ENCODE data around the gene IL10RB.

Gene IL10RB

DNA sequence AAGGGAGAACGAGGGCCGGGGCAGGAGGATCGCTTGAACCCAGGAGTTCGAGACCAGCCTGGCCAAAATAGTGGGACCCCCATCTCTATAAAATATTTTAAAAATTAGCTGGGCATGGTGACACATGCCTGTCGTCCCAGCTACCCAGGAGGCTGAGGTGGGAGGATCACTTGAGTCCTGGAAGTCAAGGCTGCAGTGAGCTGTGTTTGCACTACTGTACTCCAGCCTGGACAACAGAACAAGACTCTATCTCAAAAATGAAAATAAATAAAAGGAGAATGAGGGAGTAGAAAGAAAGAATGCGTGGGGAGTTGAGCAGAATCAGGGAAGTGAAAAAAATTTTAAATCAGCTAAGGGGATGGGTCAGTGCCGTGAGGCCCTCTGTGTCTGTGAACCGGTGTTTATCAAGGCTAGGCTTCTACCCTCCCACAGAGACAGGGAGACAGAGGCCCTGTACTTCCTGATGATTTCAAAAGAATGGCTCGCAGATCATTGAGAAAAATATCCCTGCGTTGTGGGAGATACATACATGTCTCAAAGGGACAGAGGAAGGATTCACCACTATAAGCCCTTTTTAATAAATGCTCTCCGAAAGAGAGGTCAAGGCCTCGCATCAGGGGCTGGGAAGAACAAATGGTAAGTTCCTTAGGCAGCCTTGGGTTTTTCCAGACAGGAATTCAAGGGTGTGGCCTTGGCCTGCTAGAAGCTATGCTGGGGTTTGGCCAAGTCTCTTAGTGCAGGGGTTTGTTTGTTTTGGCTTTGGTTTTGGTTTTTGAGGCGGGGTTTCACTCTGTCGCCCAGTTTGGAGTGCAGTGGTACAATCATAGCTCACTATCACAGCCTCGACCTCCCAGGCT is 20.7 kb downstream of the IL10RB start:
- peaks cover 2% of the 10 kb centered on the region; the same call in 1 of the 2 replicates for H3K4me1 ChIP-seq (ENCODE audit: control insufficient read depth, insufficient read depth, low read length)
- peaks cover 3% of the 10 kb centered on the region; the same call in 1 of the 2 replicates for H3K36me3 ChIP-seq (ENCODE audit: control insufficient read depth, insufficient read depth, low read length)
- H3K4me3 ChIP-seq (ENCODE audit: low read depth, low read length), result no peak overlapping the region
- H3K9me3 ChIP-seq (ENCODE audit: control insufficient read depth, insufficient read depth, low read depth, low read length), result no peaks in the 10 kb centered on the region
- H3K27ac ChIP-seq (ENCODE audit: low read depth, low read length), result no peak overlapping the region
- no peak overlapping the region for H3K9ac ChIP-seq (ENCODE audit: low read length)
- no peaks in the 10 kb centered on the region for H3K27me3 ChIP-seq (ENCODE audit: control insufficient read depth, insufficient read depth, low read length)

DNA sequence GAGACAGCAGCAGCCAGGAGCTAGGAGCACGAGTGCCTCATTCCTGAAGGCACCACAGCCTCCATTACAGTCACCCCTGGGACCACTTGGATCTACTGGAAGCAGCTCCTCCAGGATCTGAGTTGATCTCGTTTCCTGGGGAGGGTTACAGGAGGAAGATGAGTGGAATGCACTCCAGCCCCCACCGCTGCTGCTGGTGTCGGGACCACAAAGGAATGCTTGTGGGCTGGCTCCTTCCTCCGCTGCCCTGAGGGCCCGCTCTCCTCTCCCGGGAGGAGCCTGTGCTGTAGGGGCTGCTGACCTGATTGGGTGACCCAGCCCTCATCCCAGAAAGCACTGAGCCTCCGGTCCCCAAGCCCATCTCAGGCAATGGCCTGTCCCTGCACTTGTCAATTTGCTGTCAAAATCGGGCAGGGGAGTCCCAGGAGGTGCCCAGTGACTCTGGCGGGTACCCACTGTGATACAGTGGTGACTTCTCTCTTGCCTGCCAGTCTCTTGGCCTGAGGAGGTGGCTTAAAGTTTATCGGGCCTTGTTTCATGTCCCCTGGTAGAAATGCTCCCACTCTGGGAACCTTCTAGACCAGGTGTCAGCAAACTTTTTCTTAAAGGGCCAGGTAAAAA is 23.1 kb downstream of the IL10RB start:
- Histone ChIP-seq H3K36me3 (ENCODE audit: control insufficient read depth, insufficient read depth, low read length) (no peaks in the 10 kb centered on the region), H3K9me3 (ENCODE audit: control insufficient read depth, insufficient read depth, low read depth, low read length) (no peaks in the 10 kb centered on the region), H3K4me1 (ENCODE audit: control insufficient read depth, insufficient read depth, low read length) (peaks cover 2% of the 10 kb centered on the region; the same call in 1 of the 2 replicates), H3K27me3 (ENCODE audit: control insufficient read depth, insufficient read depth, low read length) (no peaks in the 10 kb centered on the region), H3K27ac (ENCODE audit: low read depth, low read length) (no peak overlapping the region), H3K9ac (ENCODE audit: low read length) (no peak overlapping the region), H3K4me3 (ENCODE audit: low read depth, low read length) (no peak overlapping the region)

DNA sequence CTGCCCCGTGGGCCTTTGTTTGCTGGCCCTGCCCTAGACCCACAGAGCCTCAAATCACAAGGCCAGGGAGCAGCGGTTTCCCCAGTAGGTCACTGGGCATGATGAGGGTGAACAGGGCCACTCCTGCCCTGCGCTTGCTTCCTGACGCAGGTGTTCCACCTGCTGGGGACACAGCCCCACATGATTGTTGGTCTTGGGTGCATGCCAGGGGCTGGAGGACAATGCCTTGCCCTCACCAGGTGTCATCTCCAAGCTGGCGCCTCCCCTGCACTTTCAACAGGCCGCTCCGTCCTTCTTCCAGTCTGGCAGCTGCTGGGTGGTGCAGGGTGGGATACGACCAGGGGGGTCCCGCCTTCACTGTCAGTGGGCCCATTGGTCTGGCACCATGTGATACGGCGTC is 24.3 kb downstream of the IL10RB start:
- Histone ChIP-seq H3K27ac (ENCODE audit: low read depth, low read length) (no peak overlapping the region), H3K27me3 (ENCODE audit: control insufficient read depth, insufficient read depth, low read length) (no peaks in the 10 kb centered on the region), H3K36me3 (ENCODE audit: control insufficient read depth, insufficient read depth, low read length) (no peaks in the 10 kb centered on the region), H3K4me3 (ENCODE audit: low read depth, low read length) (no peak overlapping the region), H3K9me3 (ENCODE audit: control insufficient read depth, insufficient read depth, low read depth, low read length) (no peaks in the 10 kb centered on the region), H3K9ac (ENCODE audit: low read length) (no peak overlapping the region), H3K4me1 (ENCODE audit: control insufficient read depth, insufficient read depth, low read length) (peaks cover 2% of the 10 kb centered on the region; the same call in 1 of the 2 replicates)

DNA sequence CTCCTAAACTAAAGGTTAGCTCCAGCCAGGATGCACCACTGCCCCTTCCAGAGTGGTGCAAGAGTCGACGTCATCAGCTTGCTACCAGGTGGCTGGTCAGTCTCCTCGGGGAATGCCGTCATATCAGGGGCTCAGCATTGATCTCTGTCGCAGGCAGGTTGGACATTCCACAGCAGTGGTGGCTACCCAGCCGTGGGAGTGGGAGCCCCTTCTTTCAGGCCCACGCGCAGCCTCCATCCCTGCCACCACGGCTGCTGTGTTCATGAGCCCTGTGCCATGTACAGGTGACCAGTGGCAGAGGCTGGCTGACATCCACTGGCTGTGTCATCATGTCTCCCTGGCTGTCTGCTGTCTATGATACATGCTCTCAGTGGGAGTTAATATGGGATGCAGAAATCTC is 25.5 kb downstream of the IL10RB start:
- Histone ChIP-seq H3K4me1 (ENCODE audit: control insufficient read depth, insufficient read depth, low read length) (peaks cover 2% of the 10 kb centered on the region; the same call in 1 of the 2 replicates), H3K27me3 (ENCODE audit: control insufficient read depth, insufficient read depth, low read length) (no peaks in the 10 kb centered on the region), H3K9me3 (ENCODE audit: control insufficient read depth, insufficient read depth, low read depth, low read length) (no peaks in the 10 kb centered on the region), H3K36me3 (ENCODE audit: control insufficient read depth, insufficient read depth, low read length) (no peaks in the 10 kb centered on the region), H3K4me3 (ENCODE audit: low read depth, low read length) (no peak overlapping the region), H3K27ac (ENCODE audit: low read depth, low read length) (no peak overlapping the region), H3K9ac (ENCODE audit: low read length) (no peak overlapping the region)

DNA sequence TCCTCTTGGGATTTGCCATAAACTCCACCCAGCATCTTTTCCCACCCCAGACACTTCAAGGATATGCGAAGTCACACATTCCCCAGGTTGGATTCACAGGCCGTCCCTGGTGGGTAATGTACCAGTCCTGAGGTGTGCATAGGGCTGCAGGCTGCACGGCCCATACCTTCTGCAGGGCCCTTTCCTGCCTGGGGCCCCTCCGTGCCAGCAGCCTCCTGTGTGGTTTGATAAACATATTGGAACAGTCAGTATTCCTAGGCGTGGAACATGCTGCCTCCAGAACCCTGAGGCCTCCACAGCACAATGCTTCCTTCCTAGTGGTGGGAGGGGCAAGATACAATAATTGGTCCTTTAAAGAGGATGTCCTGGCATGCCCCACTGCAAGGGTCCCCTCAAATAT is 26.6 kb downstream of the IL10RB start:
- no peaks in the 10 kb centered on the region for H3K9me3 ChIP-seq (ENCODE audit: control insufficient read depth, insufficient read depth, low read depth, low read length)
- H3K4me1 ChIP-seq (ENCODE audit: control insufficient read depth, insufficient read depth, low read length), result peaks cover 2% of the 10 kb centered on the region; the same call in 1 of the 2 replicates
- H3K27ac ChIP-seq (ENCODE audit: low read depth, low read length), result no peak overlapping the region
- no peaks in the 10 kb centered on the region for H3K36me3 ChIP-seq (ENCODE audit: control insufficient read depth, insufficient read depth, low read length)
- H3K27me3 ChIP-seq (ENCODE audit: control insufficient read depth, insufficient read depth, low read length), result no peaks in the 10 kb centered on the region
- H3K9ac ChIP-seq (ENCODE audit: low read length), result no peak overlapping the region
- H3K4me3 ChIP-seq (ENCODE audit: low read depth, low read length), result no peak overlapping the region

DNA sequence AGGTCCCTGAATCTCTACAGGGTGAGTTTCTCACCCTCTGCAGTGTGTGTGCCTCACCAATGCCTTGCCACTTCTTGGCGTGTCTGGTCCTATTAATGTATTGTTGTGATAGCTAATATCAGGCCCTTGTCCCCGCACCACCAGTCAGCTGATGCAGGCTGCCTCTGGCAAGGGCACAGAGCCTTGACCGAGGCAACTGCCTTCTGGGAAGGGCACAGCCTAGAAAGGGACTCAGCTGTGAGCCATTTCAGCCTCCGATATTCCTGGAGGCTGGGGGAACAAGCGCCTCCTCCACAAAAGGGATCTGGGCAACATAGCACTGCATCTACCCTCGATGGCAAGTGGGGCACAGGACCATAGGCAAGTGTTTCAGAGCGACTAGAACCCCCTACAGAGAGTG is 27.0 kb downstream of the IL10RB start:
- H3K27me3 ChIP-seq (ENCODE audit: control insufficient read depth, insufficient read depth, low read length), result no peaks in the 10 kb centered on the region
- H3K27ac ChIP-seq (ENCODE audit: low read depth, low read length), result no peak overlapping the region
- H3K9ac ChIP-seq (ENCODE audit: low read length), result no peak overlapping the region
- no peak overlapping the region for H3K4me3 ChIP-seq (ENCODE audit: low read depth, low read length)
- no peaks in the 10 kb centered on the region for H3K9me3 ChIP-seq (ENCODE audit: control insufficient read depth, insufficient read depth, low read depth, low read length)
- H3K36me3 ChIP-seq (ENCODE audit: control insufficient read depth, insufficient read depth, low read length), result no peaks in the 10 kb centered on the region
- peaks cover 2% of the 10 kb centered on the region; the same call in 1 of the 2 replicates for H3K4me1 ChIP-seq (ENCODE audit: control insufficient read depth, insufficient read depth, low read length)

DNA sequence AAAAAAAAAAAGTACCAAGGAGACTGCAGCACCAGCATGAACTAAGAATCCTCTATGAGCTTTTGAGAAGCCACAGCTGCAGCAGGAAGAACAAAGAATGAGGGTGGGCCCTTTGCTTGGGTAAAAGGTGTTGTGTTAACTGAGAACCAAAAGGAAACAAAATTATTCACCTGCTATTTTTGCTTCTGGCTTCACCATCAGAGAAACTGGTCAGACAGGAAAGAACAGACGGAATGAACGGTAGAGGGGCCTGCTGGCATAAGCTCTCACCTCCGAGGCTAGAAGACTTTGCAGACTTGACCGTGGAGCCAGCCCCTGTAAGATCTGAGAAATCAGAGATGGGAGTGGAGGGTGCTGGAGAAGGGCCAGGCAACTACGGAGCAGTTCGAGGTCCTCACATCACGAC is 27.6 kb downstream of the IL10RB start:
- H3K4me3 ChIP-seq (ENCODE audit: low read depth, low read length), result no peak overlapping the region
- H3K9me3 ChIP-seq (ENCODE audit: control insufficient read depth, insufficient read depth, low read depth, low read length), result no peaks in the 10 kb centered on the region
- H3K9ac ChIP-seq (ENCODE audit: low read length), result no peak overlapping the region
- H3K27ac ChIP-seq (ENCODE audit: low read depth, low read length), result no peak overlapping the region
- H3K27me3 ChIP-seq (ENCODE audit: control insufficient read depth, insufficient read depth, low read length), result no peaks in the 10 kb centered on the region
- H3K4me1 ChIP-seq (ENCODE audit: control insufficient read depth, insufficient read depth, low read length), result peaks cover 2% of the 10 kb centered on the region; the same call in 1 of the 2 replicates
- no peaks in the 10 kb centered on the region for H3K36me3 ChIP-seq (ENCODE audit: control insufficient read depth, insufficient read depth, low read length)

DNA sequence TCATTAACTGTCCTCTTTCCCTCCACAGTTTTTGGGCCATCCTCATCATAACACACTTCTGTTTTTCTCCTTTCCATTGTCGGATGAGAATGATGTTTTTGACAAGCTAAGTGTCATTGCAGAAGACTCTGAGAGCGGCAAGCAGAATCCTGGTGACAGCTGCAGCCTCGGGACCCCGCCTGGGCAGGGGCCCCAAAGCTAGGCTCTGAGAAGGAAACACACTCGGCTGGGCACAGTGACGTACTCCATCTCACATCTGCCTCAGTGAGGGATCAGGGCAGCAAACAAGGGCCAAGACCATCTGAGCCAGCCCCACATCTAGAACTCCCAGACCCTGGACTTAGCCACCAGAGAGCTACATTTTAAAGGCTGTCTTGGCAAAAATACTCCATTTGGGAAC is 30.0 kb downstream of the IL10RB start:
- Histone ChIP-seq H3K9me3 (ENCODE audit: control insufficient read depth, insufficient read depth, low read depth, low read length) (no peaks in the 10 kb centered on the region), H3K9ac (ENCODE audit: low read length) (no peak overlapping the region), H3K27ac (ENCODE audit: low read depth, low read length) (no peak overlapping the region), H3K4me1 (ENCODE audit: control insufficient read depth, insufficient read depth, low read length) (0 out of 2 replicates have a peak, but pooled peaks cover 5% of the 10 kb centered on the region), H3K4me3 (ENCODE audit: low read depth, low read length) (no peak overlapping the region), H3K36me3 (ENCODE audit: control insufficient read depth, insufficient read depth, low read length) (no peaks in the 10 kb centered on the region), H3K27me3 (ENCODE audit: control insufficient read depth, insufficient read depth, low read length) (no peaks in the 10 kb centered on the region)

DNA sequence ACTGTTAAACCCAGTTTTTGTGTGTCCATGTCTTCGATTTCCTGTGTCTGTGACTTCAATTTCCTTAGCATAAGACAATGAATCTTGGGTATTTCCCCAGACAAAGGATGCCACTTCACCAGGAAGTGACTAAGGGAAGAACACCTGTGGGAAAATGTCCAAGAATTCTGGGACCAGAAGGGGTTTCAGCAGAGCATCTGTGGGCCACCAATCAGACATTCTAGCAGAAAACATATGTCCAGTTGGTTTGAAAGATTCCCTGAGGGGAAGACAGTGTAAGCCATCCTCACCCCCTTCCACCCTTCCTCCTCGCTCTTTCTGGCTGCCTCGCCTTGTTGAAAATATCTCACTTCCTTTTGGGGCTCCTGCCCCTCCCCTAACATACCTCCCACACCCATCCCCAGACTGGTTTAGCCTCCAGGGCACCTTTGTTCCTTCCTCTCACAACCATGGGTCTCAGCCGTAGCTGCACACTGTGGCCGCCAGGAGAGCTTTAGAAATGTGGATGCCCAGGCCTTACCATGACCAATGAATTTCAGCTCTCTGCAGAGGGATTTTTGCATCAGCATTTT is 33.1 kb downstream of the IL10RB start:
- Histone ChIP-seq H3K36me3 (ENCODE audit: control insufficient read depth, insufficient read depth, low read length) (no peaks in the 10 kb centered on the region), H3K27me3 (ENCODE audit: control insufficient read depth, insufficient read depth, low read length) (no peaks in the 10 kb centered on the region), H3K9me3 (ENCODE audit: control insufficient read depth, insufficient read depth, low read depth, low read length) (no peaks in the 10 kb centered on the region), H3K9ac (ENCODE audit: low read length) (no peak overlapping the region), H3K4me3 (ENCODE audit: low read depth, low read length) (no peak overlapping the region), H3K4me1 (ENCODE audit: control insufficient read depth, insufficient read depth, low read length) (0 out of 2 replicates have a peak, but pooled peaks cover 5% of the 10 kb centered on the region), H3K27ac (ENCODE audit: low read depth, low read length) (no peak overlapping the region)

DNA sequence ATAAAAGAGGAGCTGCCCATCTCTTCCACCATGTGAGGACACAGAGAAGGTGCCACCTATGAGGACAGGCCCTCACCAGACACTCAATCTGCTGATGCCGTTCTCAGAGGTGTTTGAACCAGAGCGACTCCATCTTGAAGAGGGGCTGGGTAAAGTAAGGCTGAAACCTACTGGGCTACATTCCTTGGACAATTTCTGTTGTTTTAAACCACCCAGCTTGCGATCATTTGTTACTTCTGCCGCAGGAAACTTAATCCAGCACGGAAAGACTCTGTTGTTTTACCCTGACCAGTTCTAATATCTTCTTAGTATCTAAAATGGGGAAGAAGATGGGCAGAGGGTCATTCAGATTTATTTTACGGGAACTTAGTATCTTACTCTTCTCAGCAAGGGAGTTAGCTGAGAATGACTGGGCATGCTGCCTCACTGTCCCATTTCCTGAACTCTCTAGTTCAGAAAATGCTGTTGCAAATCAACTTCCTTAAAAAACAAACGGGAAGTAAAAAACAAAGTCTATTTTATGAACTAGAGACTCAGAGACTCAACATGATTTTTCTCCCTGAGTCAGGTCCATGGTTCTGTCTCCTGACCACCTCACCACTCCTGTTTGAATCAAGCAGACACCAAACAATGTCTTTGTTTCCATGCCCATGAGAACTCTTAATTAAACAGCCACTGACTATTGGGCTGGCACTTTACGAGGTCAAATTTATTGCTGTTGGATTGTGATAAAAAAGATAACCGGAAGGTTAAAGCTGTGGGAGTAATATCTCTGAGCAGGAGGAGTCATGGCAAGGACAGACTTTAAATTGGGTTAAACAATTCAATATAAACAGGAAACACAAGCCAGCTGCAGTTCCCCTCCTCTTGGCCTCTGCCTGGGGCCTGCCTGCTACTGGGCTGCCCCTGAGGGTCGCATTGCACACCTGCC is 34.8 kb downstream of the IL10RB start:
- Histone ChIP-seq H3K27ac (ENCODE audit: low read depth, low read length) (no peak overlapping the region), H3K9ac (ENCODE audit: low read length) (no peak overlapping the region)

More for the DNA sequence above, 34.8 kb downstream of the IL10RB start:
- H3K9me3 ChIP-seq (ENCODE audit: control insufficient read depth, insufficient read depth, low read depth, low read length), result no peaks in the 10 kb centered on the region
- no peak overlapping the region for H3K4me3 ChIP-seq (ENCODE audit: low read depth, low read length)
- 0 out of 2 replicates have a peak, but pooled peaks cover 5% of the 10 kb centered on the region for H3K4me1 ChIP-seq (ENCODE audit: control insufficient read depth, insufficient read depth, low read length)
- H3K27me3 ChIP-seq (ENCODE audit: control insufficient read depth, insufficient read depth, low read length), result no peaks in the 10 kb centered on the region
- H3K36me3 ChIP-seq (ENCODE audit: control insufficient read depth, insufficient read depth, low read length), result no peaks in the 10 kb centered on the region

All from HUES6 (cell line).